HEK293 (cell line): Measurements from ENCODE around the gene COL13A1.

Experiments used
- CTCF ChIA-PET: fragments of 350-600 bp; formaldehyde crosslinking; extraction: SDS; loops from one replicate; lab custom pipeline; 2021; ENCODE audit warnings: antibody characterized with exemption; lab: Yijun Ruan, JAX
- POLR2A ChIA-PET: fragments of 300-600 bp; formaldehyde crosslinking; extraction: SDS; loops from one replicate; lab custom pipeline; 2020; ENCODE audit warnings: antibody characterized with exemption, inconsistent platforms; lab: Yijun Ruan, JAX
- H3K27ac ChIP-seq: fragments of 200-500 bp; sonication (Bioruptor generic); 2 replicates; pipeline ENCODE4 v1.5.1; 2014; ENCODE audit warnings: low read depth, low read length, control low read depth, inconsistent platforms; ENCODE audit errors: extremely low read depth
- H3K36me3 ChIP-seq, 2 experiments: fragments of 200-500 bp in 1 of 2; sonication (Bioruptor generic) in 1 of 2; 1 replicate in 1 of 2; 2 replicates in 1 of 2; pipeline ENCODE4 v1.5.1; 2014 to 2017; ENCODE audit warnings: inconsistent platforms in 2 of 2, low read length in 2 of 2; ENCODE audit not compliant: control insufficient read depth in 2 of 2, insufficient read depth in 1 of 2
- H3K4me1 ChIP-seq: fragments of 200-500 bp; sonication (Bioruptor generic); 2 replicates; pipeline ENCODE4 v1.5.1; 2014; ENCODE audit warnings: mild to moderate bottlenecking, low read length, inconsistent platforms; ENCODE audit not compliant: control insufficient read depth, insufficient read depth
- H3K4me3 ChIP-seq: 2 replicates; pipeline ENCODE4 v1.5.1; 2011; ENCODE audit warnings: low read depth, mild to moderate bottlenecking, control low read depth, low read length, moderate library complexity
- H3K9me3 ChIP-seq: fragments of 200-500 bp; sonication (Bioruptor generic); 2 replicates; pipeline ENCODE4 v1.5.1; 2014; ENCODE audit warnings: low read depth, low read length, inconsistent platforms; ENCODE audit not compliant: control insufficient read depth, insufficient read depth
- HIC1 ChIP-seq: fragments of 450-650 bp; formaldehyde crosslinking; IDR thresholded peaks from 2 replicates; pipeline ENCODE4 v1.5.1; 2016; ENCODE audit warnings: missing biosample characterization, missing genetic modification characterization
- KLF16 ChIP-seq: fragments of 450-650 bp; formaldehyde crosslinking; IDR thresholded peaks from 2 replicates; pipeline ENCODE4 v1.5.1; 2017; ENCODE audit warnings: missing biosample characterization, missing genetic modification characterization
- KLF7 ChIP-seq: fragments of 450-650 bp; formaldehyde crosslinking; IDR thresholded peaks from 2 replicates; pipeline ENCODE4 v1.5.1; 2016; ENCODE audit warnings: missing biosample characterization, missing genetic modification characterization, borderline replicate concordance
- PATZ1 ChIP-seq: fragments of 450-650 bp; formaldehyde crosslinking; IDR thresholded peaks from 2 replicates; pipeline ENCODE4 v1.5.1; 2016; ENCODE audit warnings: missing biosample characterization, missing genetic modification characterization
- PRDM10 ChIP-seq: fragments of 450-650 bp; formaldehyde crosslinking; IDR thresholded peaks from 2 replicates; pipeline ENCODE4 v1.5.1; 2016; ENCODE audit warnings: missing biosample characterization, missing genetic modification characterization
- SETDB1 ChIP-seq: IDR thresholded peaks from one replicate; pipeline ENCODE4 v1.6.1; 2017; ENCODE audit warnings: mild to moderate bottlenecking, low read length, moderate library complexity, mixed read lengths; ENCODE audit not compliant: insufficient read length
- ZBTB8A ChIP-seq: fragments of 450-650 bp; formaldehyde crosslinking; IDR thresholded peaks from 2 replicates; pipeline ENCODE4 v1.5.1; 2016; ENCODE audit warnings: missing biosample characterization, missing genetic modification characterization
- ZFP69B ChIP-seq: fragments of 450-650 bp; formaldehyde crosslinking; IDR thresholded peaks from 2 replicates; pipeline ENCODE4 v1.5.1; 2016; ENCODE audit warnings: missing biosample characterization, missing genetic modification characterization
- ZNF155 ChIP-seq: fragments of 450-650 bp; formaldehyde crosslinking; IDR thresholded peaks from 2 replicates; pipeline ENCODE4 v1.5.1; 2016; ENCODE audit warnings: missing biosample characterization, missing genetic modification characterization
- ZNF19 ChIP-seq: fragments of 450-650 bp; formaldehyde crosslinking; IDR thresholded peaks from 2 replicates; pipeline ENCODE4; 2016; ENCODE audit warnings: missing biosample characterization, missing genetic modification characterization, low read depth
- ZNF311 ChIP-seq: fragments of 450-650 bp; formaldehyde crosslinking; IDR thresholded peaks from 2 replicates; pipeline ENCODE4 v1.5.1; 2017; ENCODE audit warnings: missing biosample characterization, missing genetic modification characterization, borderline replicate concordance
- ZNF521 ChIP-seq: fragments of 450-650 bp; formaldehyde crosslinking; IDR thresholded peaks from 2 replicates; pipeline ENCODE4 v1.5.1; 2017; ENCODE audit warnings: missing biosample characterization, mild to moderate bottlenecking, missing genetic modification characterization
- ZNF621 ChIP-seq: fragments of 450-650 bp; formaldehyde crosslinking; IDR thresholded peaks from 2 replicates; pipeline ENCODE4 v1.5.1; 2017; ENCODE audit warnings: missing biosample characterization, missing genetic modification characterization
- ZNF645 ChIP-seq: fragments of 450-650 bp; formaldehyde crosslinking; IDR thresholded peaks from 2 replicates; pipeline ENCODE4; 2016; ENCODE audit warnings: missing biosample characterization, missing genetic modification characterization
- ZNF785 ChIP-seq: fragments of 450-650 bp; formaldehyde crosslinking; IDR thresholded peaks from 2 replicates; pipeline ENCODE4 v1.5.1; 2016; ENCODE audit warnings: missing biosample characterization, missing genetic modification characterization
- ZSCAN30 ChIP-seq: fragments of 450-650 bp; IDR thresholded peaks from 2 replicates; pipeline ENCODE4 v1.5.1; 2018; ENCODE audit warnings: missing biosample characterization, mild to moderate bottlenecking, missing genetic modification characterization, moderate library complexity
- TF ChIP-seq, protein P1 (sequence below): fragments of 450-650 bp; formaldehyde crosslinking; IDR thresholded peaks from 2 replicates; pipeline ENCODE4 v1.5.1; 2016; ENCODE audit warnings: missing biosample characterization, missing genetic modification characterization
- TF ChIP-seq, protein P2 (sequence below): fragments of 450-650 bp; formaldehyde crosslinking; IDR thresholded peaks from 2 replicates; pipeline ENCODE4 v1.5.1; 2016; ENCODE audit warnings: missing biosample characterization, missing genetic modification characterization
- TF ChIP-seq, protein P3 (sequence below): fragments of 450-650 bp; formaldehyde crosslinking; IDR thresholded peaks from 2 replicates; pipeline ENCODE4 v1.5.1; 2016; ENCODE audit warnings: missing biosample characterization, missing genetic modification characterization

COL13A1 gene

GRCh38 chr10:69855346-69856111, 53.8 kb downstream of the COL13A1 start:
- no peaks in the 10 kb centered on the region for H3K36me3 ChIP-seq
- H3K4me1 ChIP-seq = no peaks in the 10 kb centered on the region
- no peak overlapping the region for H3K27ac ChIP-seq
- H3K4me3 ChIP-seq = no peak overlapping the region
- TF ChIP-seq ZNF155 = no peak
- TF ChIP-seq ZNF19 (tag by site-specific recombination) = no peak
- peak; percentile 49; the same call in 1 of the 2 replicates for TF ChIP-seq ZFP69B
- no peak for TF ChIP-seq ZNF645
- TF ChIP-seq, protein P1, sequence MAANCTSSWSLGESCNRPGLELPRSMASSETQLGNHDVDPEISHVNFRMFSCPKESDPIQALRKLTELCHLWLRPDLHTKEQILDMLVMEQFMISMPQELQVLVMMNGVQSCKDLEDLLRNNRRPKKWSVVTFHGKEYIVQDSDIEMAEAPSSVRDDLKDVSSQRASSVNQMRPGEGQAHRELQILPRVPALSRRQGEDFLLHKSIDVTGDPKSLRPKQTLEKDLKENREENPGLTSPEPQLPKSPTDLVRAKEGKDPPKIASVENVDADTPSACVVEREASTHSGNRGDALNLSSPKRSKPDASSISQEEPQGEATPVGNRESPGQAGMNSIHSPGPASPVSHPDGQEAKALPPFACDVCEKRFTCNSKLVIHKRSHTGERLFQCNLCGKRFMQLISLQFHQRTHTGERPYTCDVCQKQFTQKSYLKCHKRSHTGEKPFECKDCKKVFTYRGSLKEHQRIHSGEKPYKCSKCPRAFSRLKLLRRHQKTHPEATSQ (tag by site-specific recombination) = no peak
- no peak for TF ChIP-seq ZBTB8A (tag by site-specific recombination)
- TF ChIP-seq KLF7 (tag by site-specific recombination) = no peak
- TF ChIP-seq KLF16 (tag by site-specific recombination) = no peak
- TF ChIP-seq, protein P2, sequence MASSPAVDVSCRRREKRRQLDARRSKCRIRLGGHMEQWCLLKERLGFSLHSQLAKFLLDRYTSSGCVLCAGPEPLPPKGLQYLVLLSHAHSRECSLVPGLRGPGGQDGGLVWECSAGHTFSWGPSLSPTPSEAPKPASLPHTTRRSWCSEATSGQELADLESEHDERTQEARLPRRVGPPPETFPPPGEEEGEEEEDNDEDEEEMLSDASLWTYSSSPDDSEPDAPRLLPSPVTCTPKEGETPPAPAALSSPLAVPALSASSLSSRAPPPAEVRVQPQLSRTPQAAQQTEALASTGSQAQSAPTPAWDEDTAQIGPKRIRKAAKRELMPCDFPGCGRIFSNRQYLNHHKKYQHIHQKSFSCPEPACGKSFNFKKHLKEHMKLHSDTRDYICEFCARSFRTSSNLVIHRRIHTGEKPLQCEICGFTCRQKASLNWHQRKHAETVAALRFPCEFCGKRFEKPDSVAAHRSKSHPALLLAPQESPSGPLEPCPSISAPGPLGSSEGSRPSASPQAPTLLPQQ (tag by site-specific recombination) = peak; percentile 50; the same call in 1 of the 2 replicates
- no peak for TF ChIP-seq ZNF521
- no peak for TF ChIP-seq ZNF785
- no peaks in the 10 kb centered on the region for H3K9me3 ChIP-seq
- ChIA-PET CTCF (interaction anchor here (0.5 to 1.7 kb wide), 5 partner anchors 46 to 72 kb away, joined by 3 to 7 read pairs (median 4); no protein-coding TSS in a partner anchor), POLR2A (no interaction called here)

DNA sequence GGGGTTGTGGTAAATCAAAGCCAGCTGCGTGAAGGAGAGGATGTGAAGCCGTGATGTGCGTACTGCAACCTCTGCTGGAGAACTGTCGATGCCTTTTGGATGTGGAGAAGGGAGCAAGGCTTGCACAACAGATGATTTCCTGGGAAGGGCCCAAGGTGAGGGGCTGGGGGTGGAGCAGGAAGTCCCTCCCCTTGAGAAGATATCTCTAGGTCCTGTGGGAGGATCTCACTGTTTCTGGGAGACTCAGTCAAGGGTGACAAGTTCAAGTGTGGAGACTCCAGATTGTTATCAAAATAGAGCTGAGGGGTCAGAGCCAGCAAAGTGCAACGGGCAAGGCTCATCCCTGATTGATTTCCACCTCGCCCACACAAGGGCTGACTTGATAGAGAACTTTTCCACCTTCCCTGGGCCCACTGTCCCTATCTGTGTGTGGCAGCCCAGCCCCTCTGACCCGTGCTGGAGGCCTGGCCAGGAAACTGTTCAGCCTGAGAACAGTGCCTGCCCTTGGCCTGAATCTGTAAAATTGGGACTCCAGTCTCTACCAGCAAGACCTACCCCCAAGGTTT, 55.0 kb downstream of the COL13A1 start:
- Histone ChIP-seq H3K9me3 (no peaks in the 10 kb centered on the region), H3K4me3 (no peak overlapping the region), H3K36me3 (no peaks in the 10 kb centered on the region), H3K27ac (no peak overlapping the region), H3K4me1 (no peaks in the 10 kb centered on the region)
- CTCF ChIA-PET = interaction anchor here (1.1 to 1.7 kb wide), 3 partner anchors 56 to 73 kb away, joined by 3 to 4 read pairs (median 4); no protein-coding TSS in a partner anchor
- POLR2A ChIA-PET = no interaction called here
- TF ChIP-seq SETDB1 = no peak
- no peak for TF ChIP-seq PRDM10 (tag by site-specific recombination)
- TF ChIP-seq ZNF311 (tag by site-specific recombination) = no peak
- no peak for TF ChIP-seq ZNF621 (tag by site-specific recombination)
- TF ChIP-seq PATZ1 = no peak
- TF ChIP-seq, protein P3, sequence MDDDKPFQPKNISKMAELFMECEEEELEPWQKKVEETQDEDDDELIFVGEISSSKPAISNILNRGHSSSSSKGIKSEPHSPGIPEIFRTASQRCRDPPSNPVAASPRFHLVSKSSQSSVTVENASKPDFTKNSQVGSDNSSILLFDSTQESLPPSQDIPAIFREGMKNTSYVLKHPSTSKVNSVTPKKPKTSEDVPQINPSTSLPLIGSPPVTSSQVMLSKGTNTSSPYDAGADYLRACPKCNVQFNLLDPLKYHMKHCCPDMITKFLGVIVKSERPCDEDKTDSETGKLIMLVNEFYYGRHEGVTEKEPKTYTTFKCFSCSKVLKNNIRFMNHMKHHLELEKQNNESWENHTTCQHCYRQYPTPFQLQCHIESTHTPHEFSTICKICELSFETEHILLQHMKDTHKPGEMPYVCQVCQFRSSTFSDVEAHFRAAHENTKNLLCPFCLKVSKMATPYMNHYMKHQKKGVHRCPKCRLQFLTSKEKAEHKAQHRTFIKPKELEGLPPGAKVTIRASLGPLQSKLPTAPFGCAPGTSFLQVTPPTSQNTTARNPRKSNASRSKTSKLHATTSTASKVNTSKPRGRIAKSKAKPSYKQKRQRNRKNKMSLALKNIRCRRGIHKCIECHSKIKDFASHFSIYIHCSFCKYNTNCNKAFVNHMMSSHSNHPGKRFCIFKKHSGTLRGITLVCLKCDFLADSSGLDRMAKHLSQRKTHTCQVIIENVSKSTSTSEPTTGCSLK = no peak
- no peak for TF ChIP-seq ZSCAN30 (tag by site-specific recombination)
- no peak for TF ChIP-seq HIC1
